Adipocyte (in vitro differentiated cells): ENCODE measurements around the gene MEX3D.
"Not testable (repeated sequence)": the region's sequence is repeated elsewhere in the genome, so short reads cannot be mapped to it uniquely, and the experiment has no call there.

Experiments
- DNase-seq: peaks from one replicate; pipeline ENCODE4 v3.0.0-alpha.2; 2015; ENCODE audit warnings: low read depth
- H3K27me3 ChIP-seq: replicated peaks from 2 replicates; pipeline ENCODE4 v1.7.0; 2013; ENCODE audit warnings: mild to moderate bottlenecking, low read length, moderate library complexity; ENCODE audit not compliant: control insufficient read depth, insufficient read depth
- H3K36me3 ChIP-seq: 2 replicates; pipeline ENCODE4 v1.7.0; 2013; ENCODE audit warnings: low read length, mild to moderate bottlenecking, moderate library complexity; ENCODE audit not compliant: control insufficient read depth, insufficient read depth, severe bottlenecking
- H3K4me1 ChIP-seq: 2 replicates; pipeline ENCODE4 v1.7.0; 2013; ENCODE audit warnings: mild to moderate bottlenecking, low read length, moderate library complexity; ENCODE audit not compliant: control insufficient read depth, insufficient read depth
- H3K4me3 ChIP-seq: 2 replicates; pipeline ENCODE4 v1.7.0; 2013; ENCODE audit warnings: mild to moderate bottlenecking, low read length, moderate library complexity
- H3K9ac ChIP-seq: 2 replicates; pipeline ENCODE4 v1.7.0; 2013; ENCODE audit warnings: mild to moderate bottlenecking, low read length, moderate library complexity
- H3K9me3 ChIP-seq: 2 replicates; pipeline ENCODE4 v1.7.0; 2013; ENCODE audit warnings: mild to moderate bottlenecking, low read length, moderate library complexity; ENCODE audit not compliant: control insufficient read depth

The MEX3D gene

DNA sequence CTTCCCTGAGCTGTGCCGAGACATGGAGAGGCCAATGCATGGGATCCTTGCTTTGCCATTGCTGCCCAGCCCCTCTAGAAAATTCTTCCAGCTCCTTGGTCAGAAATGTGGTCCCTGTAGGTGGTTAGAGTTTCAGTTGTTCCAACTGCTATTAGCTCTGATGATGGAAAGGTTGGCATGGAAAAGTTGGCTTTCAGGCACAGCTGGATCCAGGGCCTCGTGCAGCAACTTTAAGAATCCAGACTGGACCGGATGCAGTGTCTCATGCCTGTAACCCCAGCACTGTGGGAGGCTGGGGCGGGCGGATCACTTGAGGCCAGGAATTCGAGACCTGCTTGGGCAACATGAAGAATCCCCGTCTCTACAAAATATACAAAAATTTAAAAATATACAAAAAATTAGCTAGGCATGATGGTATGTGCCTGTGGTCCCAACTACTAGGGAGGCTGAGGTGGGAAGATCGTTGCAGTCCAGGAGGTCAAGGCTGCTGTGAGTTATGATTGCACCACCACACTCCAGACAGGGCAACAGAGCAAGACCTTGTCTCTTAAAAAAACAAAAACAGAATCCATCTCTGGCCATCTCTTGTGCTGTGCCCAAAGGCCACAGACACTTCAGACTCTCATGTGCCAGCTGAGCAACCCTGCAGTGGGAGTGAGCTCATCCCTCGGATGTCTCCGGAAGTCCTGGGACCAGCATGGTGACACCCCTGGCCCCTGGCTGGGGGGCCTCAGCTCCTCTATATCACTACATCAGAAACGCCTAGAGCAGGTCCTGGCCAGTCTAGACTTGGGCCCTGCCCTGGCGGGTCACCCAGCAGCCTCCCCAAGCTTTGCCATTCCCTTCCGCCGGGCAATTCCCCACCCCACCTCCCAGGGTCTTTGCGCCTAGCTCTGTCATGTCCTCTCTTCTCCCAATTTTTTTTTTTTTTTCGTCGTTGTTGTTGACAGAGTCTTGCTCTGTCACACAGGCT lies 16.8 kb downstream of the MEX3D start:
- H3K4me3 ChIP-seq = no peak overlapping the region
- no peaks in the 10 kb centered on the region for H3K4me1 ChIP-seq
- no peak overlapping the region for H3K9ac ChIP-seq
- no peaks in the 10 kb centered on the region for H3K27me3 ChIP-seq
- H3K9me3 ChIP-seq = no peaks in the 10 kb centered on the region
- DNase-seq = no peak
- H3K36me3 ChIP-seq = no peaks in the 10 kb centered on the region

GRCh38 chr19:1549332-1549945 lies 18.7 kb downstream of the MEX3D start:
- no peak overlapping the region for H3K4me3 ChIP-seq
- no peak for DNase-seq

GRCh38 chr19:1540365-1540925 lies 27.7 kb downstream of the MEX3D start:
- Histone ChIP-seq H3K9ac (peak overlapping the region; percentile 9), H3K9me3 (peaks cover 3% of the 10 kb centered on the region), H3K4me3 (no peak overlapping the region), H3K4me1 (peaks cover 15% of the 10 kb centered on the region), H3K27me3 (peaks cover 9% of the 10 kb centered on the region), H3K36me3 (no peaks in the 10 kb centered on the region)
- DNase-seq = no peak

More at GRCh38 chr19:1549332-1549945, 18.7 kb downstream of the MEX3D start:
- no peaks in the 10 kb centered on the region for H3K4me1 ChIP-seq
- H3K27me3 ChIP-seq = no peaks in the 10 kb centered on the region
- H3K36me3 ChIP-seq = no peaks in the 10 kb centered on the region
- H3K9ac ChIP-seq = no peak overlapping the region
- H3K9me3 ChIP-seq = no peaks in the 10 kb centered on the region

- not testable (repeated sequence) for H3K27me3 ChIP-seq, H3K36me3 ChIP-seq, H3K9ac ChIP-seq, H3K9me3 ChIP-seq, DNase-seq, H3K4me3 ChIP-seq
- H3K4me1 ChIP-seq = peaks cover 15% of the 10 kb centered on the region
These were observed 28.4 kb downstream of the MEX3D start for GRCh38 chr19:1539749-1540148.

GRCh38 chr19:1538978-1539377 lies 29.1 kb downstream of the MEX3D start:
- H3K9ac ChIP-seq = peak overlapping the region; percentile 0
- peak overlapping the region; percentile 35 for H3K4me3 ChIP-seq
- H3K27me3 ChIP-seq = peaks cover 9% of the 10 kb centered on the region
- peaks cover 15% of the 10 kb centered on the region for H3K4me1 ChIP-seq
- H3K36me3 ChIP-seq = no peaks in the 10 kb centered on the region
- peak; percentile 43 for DNase-seq
- H3K9me3 ChIP-seq = peaks cover 3% of the 10 kb centered on the region

DNA sequence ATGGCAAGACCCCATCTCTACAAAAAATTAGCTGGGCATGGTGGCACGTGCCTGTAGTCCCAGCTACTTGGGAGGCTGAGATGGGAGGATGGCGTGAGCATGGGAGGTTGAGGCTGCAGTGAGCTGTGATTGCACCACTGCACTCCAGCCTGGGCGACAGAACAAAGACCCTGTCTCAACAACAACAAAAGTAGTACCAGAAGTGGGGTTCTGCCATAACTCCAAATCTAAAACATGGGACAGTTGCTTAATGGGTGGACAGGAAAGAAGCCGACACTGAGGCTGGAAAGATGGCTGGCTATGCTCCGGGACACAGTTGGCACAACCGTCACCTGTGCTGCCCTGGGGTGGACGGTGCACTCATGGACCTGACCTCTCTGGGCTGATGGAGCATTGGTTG lies 32.4 kb downstream of the MEX3D start:
- not testable (repeated sequence) for H3K9me3 ChIP-seq, H3K4me3 ChIP-seq, H3K36me3 ChIP-seq, DNase-seq, H3K27me3 ChIP-seq, H3K9ac ChIP-seq
- peaks cover 14% of the 10 kb centered on the region for H3K4me1 ChIP-seq

DNA sequence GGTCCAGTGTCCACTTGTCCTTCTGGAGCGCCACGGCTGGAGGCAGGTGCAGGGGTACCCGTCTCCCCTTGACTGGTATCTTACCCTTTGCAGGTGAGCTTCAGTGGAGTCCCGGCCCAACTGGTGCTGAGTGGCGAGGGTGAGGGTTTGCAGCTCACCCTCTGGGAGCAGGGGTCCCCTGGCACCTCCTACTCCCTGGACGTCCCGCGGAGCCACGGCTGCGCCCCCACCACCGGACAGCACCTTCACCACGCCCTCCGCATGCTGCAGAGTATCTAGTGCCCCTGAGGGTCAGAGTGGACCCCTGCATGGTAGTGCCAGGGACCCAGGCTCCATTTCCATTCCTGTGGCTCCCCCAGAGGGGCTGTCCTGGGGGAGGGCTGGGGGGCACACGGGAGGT lies 33.2 kb downstream of the MEX3D start:
- H3K9ac ChIP-seq = no peak overlapping the region
- no peaks in the 10 kb centered on the region for H3K36me3 ChIP-seq
- peaks cover 3% of the 10 kb centered on the region for H3K9me3 ChIP-seq
- DNase-seq = no peak
- peaks cover 3% of the 10 kb centered on the region for H3K27me3 ChIP-seq
- peaks cover 7% of the 10 kb centered on the region for H3K4me1 ChIP-seq
- no peak overlapping the region for H3K4me3 ChIP-seq

- Histone ChIP-seq H3K9ac (no peak overlapping the region), H3K4me1 (peaks cover 2% of the 10 kb centered on the region)
- DNase-seq = no peak
These were observed 34.5 kb downstream of the MEX3D start for GRCh38 chr19:1533510-1534150.

DNA sequence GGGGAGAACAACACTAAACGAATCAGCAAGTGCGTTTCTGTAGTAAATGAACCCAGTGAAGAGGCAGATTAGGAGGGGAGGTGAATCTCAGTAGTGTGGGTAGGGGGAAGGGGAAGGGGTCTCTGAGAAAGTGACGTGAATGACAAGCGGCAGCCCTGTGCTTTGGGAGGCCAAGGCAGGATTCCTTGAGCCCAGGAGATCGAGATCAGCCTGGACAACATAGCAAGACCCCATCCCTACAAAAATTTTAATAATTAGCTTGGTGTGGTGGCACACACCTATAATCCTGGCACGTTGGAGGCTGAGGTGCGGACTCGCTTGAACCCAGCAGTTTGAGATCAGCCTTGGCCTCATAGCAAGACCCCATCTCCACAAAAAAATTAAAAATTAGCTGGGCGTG lies 36.1 kb downstream of the MEX3D start:
- no peaks in the 10 kb centered on the region for H3K36me3 ChIP-seq
- H3K4me3 ChIP-seq = no peak overlapping the region
- no peaks in the 10 kb centered on the region for H3K4me1 ChIP-seq
- H3K9me3 ChIP-seq = peaks cover 3% of the 10 kb centered on the region
- no peak for DNase-seq
- no peaks in the 10 kb centered on the region for H3K27me3 ChIP-seq
- H3K9ac ChIP-seq = no peak overlapping the region

More at GRCh38 chr19:1533510-1534150, 34.5 kb downstream of the MEX3D start:
- no peak overlapping the region for H3K4me3 ChIP-seq
- H3K9me3 ChIP-seq = peaks cover 3% of the 10 kb centered on the region
- H3K27me3 ChIP-seq = peaks cover 3% of the 10 kb centered on the region
- H3K36me3 ChIP-seq = no peaks in the 10 kb centered on the region

DNA sequence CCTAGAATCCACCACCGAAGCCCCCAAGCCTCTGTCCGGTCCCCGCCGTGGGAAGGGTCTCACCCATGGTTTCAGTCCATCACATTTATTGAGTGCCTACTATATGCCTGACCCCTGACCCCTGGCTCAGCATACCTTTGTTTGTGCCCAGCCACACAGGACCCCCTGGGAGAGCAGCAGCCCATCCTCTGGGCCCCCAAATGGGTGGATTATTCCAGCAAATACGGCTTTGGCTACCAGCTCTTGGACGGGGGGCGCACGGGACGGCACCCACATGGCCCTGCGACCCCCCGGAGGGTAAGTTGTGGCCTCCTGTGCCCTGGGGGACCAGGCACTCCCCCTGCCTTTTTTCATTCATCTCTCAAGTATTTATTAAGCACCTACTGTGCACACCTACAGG lies 36.5 kb downstream of the MEX3D start:
- no peak overlapping the region for H3K4me3 ChIP-seq
- DNase-seq = no peak
- no peak overlapping the region for H3K9ac ChIP-seq
- no peaks in the 10 kb centered on the region for H3K36me3 ChIP-seq
- H3K9me3 ChIP-seq = peaks cover 3% of the 10 kb centered on the region
- no peaks in the 10 kb centered on the region for H3K27me3 ChIP-seq
- no peaks in the 10 kb centered on the region for H3K4me1 ChIP-seq

DNA sequence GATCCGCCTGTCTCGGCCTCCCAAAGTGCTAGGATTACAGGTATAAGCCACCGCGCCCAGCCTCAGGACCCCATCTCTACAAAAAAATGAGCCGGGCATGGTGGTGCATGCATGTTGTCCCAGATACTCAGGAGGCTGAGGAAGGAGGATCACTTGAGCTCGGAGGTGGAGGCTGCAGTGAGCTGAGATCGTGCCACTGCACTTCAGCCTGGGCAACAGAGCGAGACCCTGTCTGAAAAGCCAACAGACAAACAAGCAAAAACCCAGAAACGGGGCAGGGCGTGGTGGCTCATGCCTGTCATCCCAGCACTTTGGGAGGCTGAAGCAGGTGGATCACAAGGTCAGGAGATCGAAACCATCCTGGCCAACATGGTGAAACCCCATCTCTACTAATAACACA lies 37.3 kb downstream of the MEX3D start:
- not testable (repeated sequence) for H3K9me3 ChIP-seq, H3K9ac ChIP-seq, H3K27me3 ChIP-seq

More for the DNA sequence above, 37.3 kb downstream of the MEX3D start:
- not testable (repeated sequence) for H3K4me1 ChIP-seq, H3K36me3 ChIP-seq, H3K4me3 ChIP-seq, DNase-seq
